Measurements from ENCODE around the gene JMJD8.
A peak's percentile ranks its signal among the peaks of the same experiment; 100 is the strongest.

The JMJD8 gene

GRCh38 chr16:677316-678190 is 6.6 kb downstream of the JMJD8 start:
- no peak for DNase-seq (ENCODE audit: low read depth, low spot score)

GRCh38 chr16:676913-677312 is 7.2 kb downstream of the JMJD8 start:
- DNase-seq (ENCODE audit: low read depth, low spot score): no peak

GRCh38 chr16:676565-676902 is 7.6 kb downstream of the JMJD8 start:
- DNase-seq (ENCODE audit: low read depth, low spot score): no peak

GRCh38 chr16:675884-676564 is 8.1 kb downstream of the JMJD8 start:
- DNase-seq (ENCODE audit: low read depth, low spot score): no peak

GRCh38 chr16:674968-675883 is 8.9 kb downstream of the JMJD8 start, which contains the start of gene RHBDL1:
RHBDL1 (plus strand) TSS chr16:675671; CDS start chr16:675791, 120 bp downstream.
- no peak for DNase-seq (ENCODE audit: low read depth, low spot score)

GRCh38 chr16:674214-674881 is 9.8 kb downstream of the JMJD8 start:
- no peak for DNase-seq (ENCODE audit: low read depth, low spot score)

- DNase-seq (ENCODE audit: low read depth, low spot score): no peak
These were observed 10.6 kb downstream of the JMJD8 start for GRCh38 chr16:673399-673991.

- DNase-seq (ENCODE audit: low read depth, low spot score): no peak
These were observed 11.3 kb downstream of the JMJD8 start for GRCh38 chr16:672851-673250.

- DNase-seq (ENCODE audit: low read depth, low spot score): no peak
These were observed 11.8 kb downstream of the JMJD8 start for GRCh38 chr16:672371-672770.

GRCh38 chr16:671353-672131 is 12.6 kb downstream of the JMJD8 start:
- DNase-seq (ENCODE audit: low read depth, low spot score): no peak

GRCh38 chr16:670485-671352 is 13.4 kb downstream of the JMJD8 start:
- no peak for DNase-seq (ENCODE audit: low read depth, low spot score)

- no peak for DNase-seq (ENCODE audit: low read depth, low spot score)
These were observed 14.5 kb downstream of the JMJD8 start for GRCh38 chr16:669666-670065.

- DNase-seq (ENCODE audit: low read depth, low spot score): no peak
These were observed 15.5 kb downstream of the JMJD8 start for GRCh38 chr16:668519-669171.

GRCh38 chr16:667780-668518 is 16.2 kb downstream of the JMJD8 start, which contains the start of gene RHOT2:
RHOT2 (plus strand) TSS chr16:668132; CDS start chr16:668200, 68 bp downstream.
- peak; percentile 86 for DNase-seq (ENCODE audit: low read depth, low spot score)

- DNase-seq (ENCODE audit: low read depth, low spot score): no peak
These were observed 16.9 kb downstream of the JMJD8 start for GRCh38 chr16:667113-667779.

- DNase-seq (ENCODE audit: low read depth, low spot score): no peak
These were observed 17.6 kb downstream of the JMJD8 start for GRCh38 chr16:666572-666971.

GRCh38 chr16:662597-662996 is 21.5 kb downstream of the JMJD8 start:
- no peak for DNase-seq (ENCODE audit: low read depth, low spot score)

Data from activated CD4-positive, CD25-positive, alpha-beta regulatory T cell treated with anti-CD3 and anti-CD28 coated beads, Interleukin-2, amount 50 U/mL, for 16 hours (primary cell).